ENCODE results near the gene FAM53B. TPM values are rescaled to one million over a fixed set of nuclear protein-coding genes. Genes with fewer than 3 reads are reported as not detected.

The FAM53B gene
- total RNA-seq, 1 donor from 2014 or later: 35.9 TPM

DNA sequence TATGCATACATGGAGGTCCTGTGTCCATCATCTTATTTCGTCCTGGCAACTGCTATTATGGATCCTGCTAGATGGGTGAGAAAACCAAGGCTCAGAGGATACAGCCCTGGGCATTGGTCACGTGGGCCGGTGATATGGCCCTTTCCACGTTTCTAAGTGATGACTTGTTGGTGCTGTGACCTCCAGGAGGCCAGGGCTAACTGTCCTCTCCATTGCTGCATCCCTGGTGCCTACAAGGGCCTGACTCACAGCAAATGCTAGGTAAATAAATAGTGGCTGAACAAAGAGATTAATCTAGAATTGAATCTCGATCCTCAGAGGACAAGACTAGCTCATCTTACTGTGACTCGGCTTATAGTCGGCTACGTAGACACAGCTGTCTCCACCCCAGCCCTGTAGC lies 78.6 kb downstream of the FAM53B start:
- Mint-ChIP-seq H3K36me3 (no peaks in the 10 kb centered on the region), H3K4me1 (ENCODE audit: unreplicated experiment) (peaks cover 20% of the 10 kb centered on the region), H3K4me3 (no peak overlapping the region), H3K9me3 (no peaks in the 10 kb centered on the region), H3K27me3 (no peaks in the 10 kb centered on the region), H3K27ac (no peak overlapping the region)
- DNase-seq (ENCODE audit: extremely low spot score, unreplicated experiment): no peak
- no peak for TF ChIP-seq CTCF (conservative IDR thresholded peaks at IDR 0.05)

- no peaks in the 10 kb centered on the region for H3K36me3 Mint-ChIP-seq
- no peak for DNase-seq (ENCODE audit: extremely low spot score, unreplicated experiment)
- no peak for TF ChIP-seq CTCF (conservative IDR thresholded peaks at IDR 0.05)
- H3K4me1 Mint-ChIP-seq (ENCODE audit: unreplicated experiment): peaks cover 16% of the 10 kb centered on the region
- no peak overlapping the region for H3K4me3 Mint-ChIP-seq
- no peaks in the 10 kb centered on the region for H3K27me3 Mint-ChIP-seq
- H3K27ac Mint-ChIP-seq: no peak overlapping the region
- no peaks in the 10 kb centered on the region for H3K9me3 Mint-ChIP-seq
These were observed 79.1 kb downstream of the FAM53B start for GRCh38 chr10:124665091-124665490.

DNA sequence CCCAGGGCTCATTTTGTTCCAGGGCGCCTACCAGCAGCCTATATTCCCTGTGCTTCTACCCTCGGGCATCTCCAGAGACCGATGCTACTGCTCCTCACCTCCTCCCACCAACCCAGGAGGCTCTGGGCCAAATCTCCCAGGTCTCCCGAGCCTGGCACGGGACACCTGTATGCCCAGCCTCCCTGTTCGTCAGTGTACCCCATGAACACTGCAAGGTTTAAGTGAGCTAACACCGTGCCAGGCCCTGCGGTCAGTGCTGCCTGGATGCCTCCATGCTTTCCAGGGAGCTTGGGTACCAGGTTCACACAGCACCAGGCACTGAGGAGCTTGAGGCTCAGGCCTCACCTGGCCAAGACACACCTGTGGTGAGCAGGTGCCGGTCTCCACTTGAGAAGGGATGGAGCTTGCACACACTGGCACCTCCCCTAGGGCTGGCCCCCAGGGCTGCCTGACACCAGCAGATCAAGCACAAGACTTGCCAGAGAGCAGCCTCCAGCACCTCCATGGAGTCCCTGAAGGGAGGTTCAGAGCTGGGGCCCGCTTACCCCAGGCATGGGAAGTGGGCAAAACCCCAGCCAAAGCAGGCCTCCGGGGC lies 80.3 kb downstream of the FAM53B start:
- TF ChIP-seq CTCF (conservative IDR thresholded peaks at IDR 0.05): no peak
- no peaks in the 10 kb centered on the region for H3K27me3 Mint-ChIP-seq
- H3K4me1 Mint-ChIP-seq (ENCODE audit: unreplicated experiment): peaks cover 16% of the 10 kb centered on the region
- H3K4me3 Mint-ChIP-seq: no peak overlapping the region
- no peak overlapping the region for H3K27ac Mint-ChIP-seq
- no peaks in the 10 kb centered on the region for H3K9me3 Mint-ChIP-seq
- no peaks in the 10 kb centered on the region for H3K36me3 Mint-ChIP-seq
- no peak for DNase-seq (ENCODE audit: extremely low spot score, unreplicated experiment)

- Mint-ChIP-seq H3K36me3 (no peaks in the 10 kb centered on the region), H3K27ac (no peak overlapping the region), H3K4me1 (ENCODE audit: unreplicated experiment) (peaks cover 13% of the 10 kb centered on the region), H3K27me3 (no peaks in the 10 kb centered on the region), H3K4me3 (no peak overlapping the region), H3K9me3 (no peaks in the 10 kb centered on the region)
- no peak for DNase-seq (ENCODE audit: extremely low spot score, unreplicated experiment)
- TF ChIP-seq CTCF (conservative IDR thresholded peaks at IDR 0.05): no peak
These were observed 81.0 kb downstream of the FAM53B start for GRCh38 chr10:124663228-124663627.

DNA sequence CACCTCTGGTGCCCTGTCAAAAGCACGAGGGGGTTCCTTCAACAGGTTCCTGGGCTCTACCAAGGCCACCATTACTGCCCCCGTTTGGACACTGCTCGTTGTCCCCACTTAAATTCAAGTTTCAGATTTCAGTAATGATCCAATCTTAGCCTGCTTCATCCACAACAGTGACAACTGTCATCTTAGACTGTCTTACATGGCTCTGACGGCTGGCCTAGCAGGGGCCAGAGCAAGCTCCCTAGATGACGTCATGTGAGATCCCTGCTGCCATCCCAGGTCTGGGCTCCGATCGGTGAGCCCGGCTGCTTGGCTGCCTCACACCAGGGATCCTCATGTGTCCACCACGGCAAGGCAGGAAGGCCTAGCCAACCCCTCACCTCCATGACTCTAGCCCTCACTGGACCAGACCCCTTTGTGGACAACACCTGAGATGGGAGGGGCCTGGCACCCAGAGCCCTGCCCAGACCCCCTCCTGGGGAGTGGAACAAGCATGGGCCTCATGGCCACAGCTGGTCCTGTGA lies 82.5 kb downstream of the FAM53B start:
- TF ChIP-seq CTCF (conservative IDR thresholded peaks at IDR 0.05): no peak

More for the DNA sequence above, 82.5 kb downstream of the FAM53B start:
- Mint-ChIP-seq H3K9me3 (no peaks in the 10 kb centered on the region), H3K4me3 (no peak overlapping the region), H3K27ac (no peak overlapping the region), H3K27me3 (no peaks in the 10 kb centered on the region), H3K4me1 (ENCODE audit: unreplicated experiment) (peaks cover 7% of the 10 kb centered on the region), H3K36me3 (no peaks in the 10 kb centered on the region)
- DNase-seq (ENCODE audit: extremely low spot score, unreplicated experiment): no peak

Data from type B pancreatic cell (in vitro differentiated cells).